Fibroblast of skin of abdomen (primary cell): ENCODE results near the gene CDC14B.
A peak's percentile ranks its signal among the peaks of the same experiment; 100 is the strongest.
"Not testable (repeated sequence)": the region's sequence is repeated elsewhere in the genome, so short reads cannot be mapped to it uniquely, and the experiment has no call there.

Source experiments
- DNase-seq: peaks from one replicate; pipeline ENCODE4 v3.0.0-alpha.2; 2013

CDC14B gene

GRCh38 chr9:96621618-96622017, 2.0 kb upstream of the CDC14B start:
- no peak for DNase-seq

GRCh38 chr9:96620832-96621269, 1.2 kb upstream of the CDC14B start:
- no peak for DNase-seq

GRCh38 chr9:96620181-96620514, 505 bp upstream of the CDC14B start:
- DNase-seq = no peak

GRCh38 chr9:96619124-96619465, 548 bp downstream of the CDC14B start:
- DNase-seq = no peak

GRCh38 chr9:96618209-96619123, 1.2 kb downstream of the CDC14B start:
- DNase-seq = peak; percentile 44

GRCh38 chr9:96617439-96618185, 2.0 kb downstream of the CDC14B start:
- no peak for DNase-seq

GRCh38 chr9:96616817-96617438, 2.7 kb downstream of the CDC14B start:
- no peak for DNase-seq

- no peak for DNase-seq
These were observed 4.2 kb downstream of the CDC14B start for GRCh38 chr9:96615411-96615810.

GRCh38 chr9:96614664-96615063, 5.0 kb downstream of the CDC14B start:
- DNase-seq = not testable (repeated sequence)

GRCh38 chr9:96612966-96613589, 6.6 kb downstream of the CDC14B start:
- DNase-seq = no peak

GRCh38 chr9:96612105-96612965, 7.3 kb downstream of the CDC14B start:
- peak; percentile 77 for DNase-seq

GRCh38 chr9:96611302-96611701, 8.3 kb downstream of the CDC14B start:
- no peak for DNase-seq

- no peak for DNase-seq
These were observed 9.9 kb downstream of the CDC14B start for GRCh38 chr9:96609732-96610131.

- DNase-seq = no peak
These were observed 11.7 kb downstream of the CDC14B start for GRCh38 chr9:96607971-96608370.

- no peak for DNase-seq
These were observed 14.3 kb downstream of the CDC14B start for GRCh38 chr9:96605328-96605727.

GRCh38 chr9:96604004-96604319, 15.7 kb downstream of the CDC14B start:
- no peak for DNase-seq

GRCh38 chr9:96603305-96604003, 16.2 kb downstream of the CDC14B start:
- no peak for DNase-seq

- peak; percentile 33 for DNase-seq
These were observed 20.3 kb downstream of the CDC14B start for GRCh38 chr9:96599298-96599697.

GRCh38 chr9:96596601-96597111, 23.0 kb downstream of the CDC14B start:
- no peak for DNase-seq

- DNase-seq = no peak
These were observed 32.0 kb downstream of the CDC14B start for GRCh38 chr9:96587338-96588315.
